ENCODE measurements around the gene CCSER1.
"Not testable (repeated sequence)": the region's sequence is repeated elsewhere in the genome, so short reads cannot be mapped to it uniquely, and the experiment has no call there.

The CCSER1 gene

GRCh38 chr4:91092398-91092980 lies 965.3 kb downstream of the CCSER1 start:
- DNase-seq, result no peak

DNA sequence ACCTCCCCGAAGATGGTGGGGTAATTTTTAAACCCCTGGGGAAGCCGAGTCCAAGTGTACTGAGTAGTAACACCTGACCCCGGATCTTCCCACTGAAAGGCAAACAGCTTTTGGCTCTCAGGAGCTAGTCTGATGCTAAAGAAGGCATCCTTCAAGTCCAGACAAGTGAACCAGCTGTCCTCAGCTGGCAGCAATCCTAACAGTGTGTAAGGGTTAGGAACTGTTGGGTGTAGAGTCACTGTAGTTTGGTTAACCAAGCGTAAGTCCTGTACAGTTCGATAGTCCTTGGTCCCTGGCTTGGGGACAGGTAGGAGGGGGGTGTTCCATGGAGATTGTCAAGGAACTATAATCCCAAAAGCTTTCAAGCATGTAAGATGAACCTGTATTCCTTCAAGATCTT lies 967.0 kb downstream of the CCSER1 start:
- not testable (repeated sequence) for DNase-seq

GRCh38 chr4:91099666-91100065 lies 972.5 kb downstream of the CCSER1 start:
- DNase-seq, result no peak

DNA sequence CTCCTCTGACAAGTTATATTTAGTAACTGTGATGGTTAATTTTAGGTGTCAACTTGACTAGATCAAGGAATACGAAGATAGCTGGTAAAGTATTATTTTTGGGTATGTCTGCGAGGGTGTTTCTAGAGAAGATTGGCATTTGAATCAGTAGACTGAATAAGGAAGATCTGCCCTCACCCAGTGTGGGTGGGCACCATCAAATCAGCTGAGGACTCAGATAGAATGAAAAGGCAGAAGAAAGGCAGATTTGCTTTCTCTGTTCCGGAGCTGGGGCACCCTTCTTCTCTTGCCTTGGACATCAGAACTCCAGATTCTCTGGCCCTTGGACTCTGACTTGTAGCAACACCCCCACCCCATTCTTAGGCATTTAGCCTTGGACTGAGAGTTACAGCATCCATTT lies 981.6 kb downstream of the CCSER1 start:
- DNase-seq, result no peak

GRCh38 chr4:91111556-91111955 lies 984.4 kb downstream of the CCSER1 start:
- DNase-seq, result no peak

DNA sequence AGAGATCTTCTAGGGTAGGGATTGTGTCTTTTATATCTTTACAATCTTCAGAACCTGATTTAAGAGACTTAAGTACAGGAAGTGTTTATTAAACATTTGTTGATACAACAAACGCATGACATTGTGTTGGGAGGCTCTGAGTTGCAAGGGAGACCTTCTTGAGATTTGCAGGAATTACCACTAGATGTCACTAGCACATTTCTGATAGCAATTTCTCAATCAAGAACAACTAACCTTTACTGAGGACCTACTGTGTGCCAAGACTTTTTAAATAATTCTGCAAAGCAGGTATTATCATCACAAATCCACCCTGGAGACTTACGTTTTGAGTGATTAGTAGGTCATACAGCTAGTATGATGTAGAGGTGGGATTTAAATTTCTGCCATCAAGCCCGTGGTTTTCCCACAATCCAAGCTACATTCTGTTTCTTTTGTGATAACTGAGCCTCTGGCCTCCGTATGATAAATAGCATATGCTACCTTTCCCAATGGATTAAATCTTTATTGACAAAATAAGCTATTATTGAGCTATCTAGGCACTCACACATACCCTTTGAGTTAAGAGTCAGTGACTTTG lies 986.0 kb downstream of the CCSER1 start:
- DNase-seq, result no peak

- no peak for DNase-seq
Observed at GRCh38 chr4:91114386-91114785, 987.2 kb downstream of the CCSER1 start.

- DNase-seq, result no peak
Observed at GRCh38 chr4:91116861-91117260, 989.7 kb downstream of the CCSER1 start.

DNA sequence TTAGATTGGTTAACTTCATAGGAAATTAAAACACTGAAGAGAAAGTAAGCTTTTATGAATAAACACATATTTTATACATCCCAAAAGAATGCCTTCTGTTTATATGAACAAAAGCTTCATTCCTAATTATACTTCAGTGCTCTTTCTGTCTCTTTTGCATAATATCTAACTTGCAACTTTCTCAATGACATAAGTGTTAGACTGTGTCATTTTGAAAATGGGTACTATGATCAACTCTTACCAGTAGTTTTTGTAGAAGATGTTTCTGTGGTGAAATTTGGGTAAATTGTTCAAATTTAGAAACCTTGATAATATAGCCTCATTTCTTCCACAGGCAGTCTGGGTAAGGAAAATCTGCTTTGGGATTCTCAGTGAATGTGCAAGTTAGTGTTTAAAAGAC lies 991.4 kb downstream of the CCSER1 start:
- DNase-seq, result no peak

DNA sequence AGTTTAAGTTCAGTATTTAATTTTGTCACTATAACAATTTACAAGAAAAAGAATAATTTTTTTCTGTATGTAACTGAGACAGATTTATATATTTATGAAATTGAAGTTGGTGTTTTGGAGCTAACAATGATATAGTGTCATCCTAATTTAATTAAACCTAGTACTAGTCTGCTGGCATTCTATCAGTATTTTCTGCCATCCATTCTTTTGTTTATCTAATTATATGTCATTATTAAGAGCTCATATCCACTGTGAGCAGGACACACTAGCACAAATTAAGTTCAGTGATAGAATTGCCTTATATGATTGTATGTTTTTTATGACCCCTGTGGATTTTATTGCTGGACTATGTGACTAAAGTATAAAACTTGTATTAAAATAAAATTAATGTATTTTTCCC lies 996.5 kb downstream of the CCSER1 start:
- no peak for DNase-seq

- DNase-seq, result no peak
Observed at GRCh38 chr4:91127192-91127591, 1000.0 kb downstream of the CCSER1 start.

DNA sequence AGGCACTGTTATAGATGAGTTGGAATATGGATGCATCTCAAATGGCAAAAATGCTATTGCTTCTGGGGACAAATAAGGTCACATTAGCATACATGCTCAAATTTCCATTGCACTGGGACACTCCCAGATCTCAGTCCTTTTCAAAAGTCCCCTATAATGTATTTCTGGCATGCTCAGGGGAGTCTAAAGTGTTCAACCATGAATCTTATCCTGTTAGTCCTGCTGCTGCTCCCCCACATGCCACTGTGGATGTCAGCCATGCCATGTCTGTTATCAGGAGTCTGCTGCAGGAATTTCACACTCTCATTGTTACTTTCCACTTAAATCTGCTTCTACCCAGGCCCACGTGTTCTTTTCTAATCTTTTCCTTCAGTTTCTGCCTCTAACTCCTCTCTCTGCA lies 1000.6 kb downstream of the CCSER1 start:
- no peak for DNase-seq

DNA sequence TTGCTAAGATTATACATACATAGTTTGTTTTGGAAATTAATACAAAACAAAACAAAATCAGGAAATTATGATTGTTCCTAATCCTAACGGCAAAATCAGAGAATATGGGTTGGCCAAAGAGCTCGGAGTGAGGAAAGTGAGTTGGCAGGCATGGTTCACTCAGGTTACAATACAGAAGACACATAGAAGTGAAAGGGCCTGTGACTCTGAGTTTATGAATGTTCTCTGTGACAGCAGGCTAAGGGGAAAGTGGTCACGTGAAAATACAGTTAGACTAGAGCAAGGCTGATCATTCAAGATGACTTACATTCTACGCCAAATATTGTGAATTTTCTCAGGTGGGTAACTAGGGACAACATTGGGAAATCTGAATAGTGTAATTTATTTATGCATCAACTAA lies 1001.3 kb downstream of the CCSER1 start:
- DNase-seq, result no peak

- DNase-seq, result no peak
Observed at GRCh38 chr4:91147067-91147466, 1019.9 kb downstream of the CCSER1 start.

- not testable (repeated sequence) for DNase-seq
Observed at GRCh38 chr4:91154041-91154440, 1026.8 kb downstream of the CCSER1 start.

DNA sequence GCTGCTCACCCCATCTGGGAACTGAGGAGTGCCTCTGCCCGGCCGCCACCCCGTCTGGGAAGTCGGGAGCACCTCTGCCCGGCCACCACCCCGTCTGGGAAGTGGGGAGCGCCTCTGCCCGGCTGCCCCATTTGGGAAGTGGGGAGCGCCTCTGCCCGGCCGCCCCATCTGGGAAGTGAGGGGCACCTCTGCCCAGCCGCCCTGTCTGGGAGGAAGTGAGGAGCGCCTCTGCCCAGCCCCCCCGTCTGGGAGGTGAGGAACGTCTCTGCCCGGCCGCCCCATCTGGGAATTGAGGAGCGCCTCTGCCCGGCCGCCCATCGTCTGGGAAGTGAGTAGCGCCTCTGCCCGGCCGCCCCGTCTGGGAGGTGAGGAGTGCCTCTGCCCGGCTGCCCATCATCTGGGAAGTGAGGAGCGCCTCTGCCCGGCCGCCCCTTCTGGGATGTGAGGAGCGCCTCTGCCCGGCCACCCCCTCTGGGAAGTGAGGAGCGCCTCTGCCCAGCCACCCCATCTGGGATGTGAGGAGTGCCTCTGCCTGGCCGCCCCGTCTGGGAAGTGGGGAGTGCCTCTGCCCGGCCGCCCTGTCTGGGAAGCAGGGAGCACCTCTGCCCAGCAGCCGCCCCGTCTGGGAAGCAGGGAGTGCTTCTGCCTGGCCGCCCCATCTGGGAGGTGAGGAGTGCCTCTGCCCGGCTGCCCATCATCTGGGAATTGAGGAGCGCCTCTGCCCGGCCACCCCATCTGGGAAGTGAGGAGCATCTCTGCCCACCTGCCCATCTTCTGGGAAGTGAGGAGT lies 1040.9 kb downstream of the CCSER1 start:
- not testable (repeated sequence) for DNase-seq

GRCh38 chr4:91170768-91171167 lies 1043.6 kb downstream of the CCSER1 start:
- DNase-seq, result no peak

- no peak for DNase-seq
Observed at GRCh38 chr4:91171217-91171616, 1044.0 kb downstream of the CCSER1 start.

DNA sequence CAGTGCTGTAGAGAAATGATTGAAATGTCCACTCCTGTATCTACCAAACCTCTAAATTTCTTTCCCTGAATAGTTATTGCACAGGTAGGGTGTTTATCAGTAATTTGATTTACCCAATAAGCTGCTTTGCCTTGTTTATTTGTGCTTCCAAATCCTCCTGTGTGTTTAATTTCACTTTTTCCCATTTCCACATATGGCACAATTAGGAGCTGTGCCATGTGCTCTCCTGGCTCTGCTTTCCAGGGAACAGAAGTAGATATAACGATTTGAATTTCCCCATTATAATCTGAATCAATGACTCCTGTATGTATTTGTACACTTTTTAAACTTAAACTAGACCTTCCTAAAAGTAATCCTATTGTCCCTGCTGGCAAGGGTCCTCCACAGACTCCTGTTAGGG lies 1057.9 kb downstream of the CCSER1 start:
- DNase-seq, result not testable (repeated sequence)

- DNase-seq, result no peak
Observed at GRCh38 chr4:91198951-91199350, 1071.8 kb downstream of the CCSER1 start.

GRCh38 chr4:91207535-91207934 lies 1080.3 kb downstream of the CCSER1 start:
- no peak for DNase-seq

GRCh38 chr4:91212211-91212610 lies 1085.0 kb downstream of the CCSER1 start:
- DNase-seq, result no peak

DNA sequence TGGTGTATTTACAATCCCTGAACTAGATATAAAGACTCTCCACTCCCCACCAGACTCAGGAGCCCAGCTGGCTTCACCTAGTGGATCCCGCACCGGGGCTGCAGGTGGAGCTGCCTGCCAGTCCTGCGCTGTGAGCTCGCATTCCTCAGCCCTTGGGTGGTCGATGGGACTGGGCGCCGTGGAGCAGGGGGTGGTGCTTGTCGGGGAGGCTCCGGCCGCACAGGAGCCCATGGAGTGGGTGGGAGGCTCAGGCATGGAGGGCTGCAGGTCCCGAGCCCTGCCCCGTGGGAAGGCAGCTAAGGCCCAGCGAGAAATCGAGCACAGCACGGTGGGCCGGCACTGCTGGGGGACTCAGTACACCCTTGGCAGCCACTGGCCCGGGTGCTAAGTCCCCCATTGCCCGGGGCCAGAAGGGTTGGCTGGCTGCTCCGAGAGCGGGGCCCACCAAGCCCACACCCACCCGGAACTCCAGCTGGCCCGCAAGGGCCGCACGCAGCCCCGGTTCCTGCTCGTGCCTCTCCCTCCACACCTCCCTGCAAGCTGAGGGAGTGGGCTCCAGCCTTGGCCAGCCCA lies 1090.7 kb downstream of the CCSER1 start:
- DNase-seq, result not testable (repeated sequence)

DNA sequence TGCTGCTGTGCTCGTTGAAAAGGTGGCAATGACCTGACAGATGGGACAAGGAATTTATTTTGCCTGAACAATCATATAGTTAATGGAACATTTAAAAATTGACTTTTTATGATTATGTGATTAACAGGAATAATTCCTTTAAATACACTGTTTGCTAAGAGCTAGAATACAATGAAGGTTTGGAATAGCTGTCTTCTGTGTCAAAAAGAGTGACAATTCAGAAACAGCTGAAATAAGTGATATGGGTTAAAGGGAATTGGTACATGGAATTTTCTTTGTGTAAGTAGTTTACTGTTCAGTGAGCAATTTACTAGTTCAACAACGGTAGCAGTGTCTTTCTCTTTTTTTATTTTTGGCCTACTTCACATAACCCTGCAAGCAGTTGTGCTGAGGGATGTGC lies 1093.1 kb downstream of the CCSER1 start:
- DNase-seq, result no peak
